ACC112 (cell line): ENCODE results near the gene VPS37B.

ENCODE experiments used
- H2AFZ ChIP-seq: fragments of 200-600 bp; sonication (generic); one replicate; pipeline ENCODE4 v1.6.0; 2017; ENCODE audit warnings: antibody characterized with exemption, low read length; ENCODE audit not compliant: unreplicated experiment
- H3K27ac ChIP-seq: fragments of 200-600 bp; sonication (generic); 2 replicates; pipeline ENCODE4 v1.5.1; 2014; ENCODE audit warnings: low read depth, mild to moderate bottlenecking, antibody characterized with exemption, low read length, moderate library complexity
- H3K27me3 ChIP-seq: fragments of 200-600 bp; sonication (generic); 2 replicates; pipeline ENCODE4 v1.6.1; 2014; ENCODE audit warnings: mild to moderate bottlenecking, antibody characterized with exemption, low read length, moderate library complexity, mixed read lengths; ENCODE audit not compliant: insufficient read depth
- H3K36me3 ChIP-seq: fragments of 200-600 bp; sonication (generic); 2 replicates; pipeline ENCODE4 v1.6.1; 2016; ENCODE audit warnings: mild to moderate bottlenecking, antibody characterized with exemption, low read length, moderate library complexity, mixed read lengths; ENCODE audit not compliant: insufficient read depth
- H3K4me1 ChIP-seq: fragments of 200-600 bp; sonication (generic); one replicate; pipeline ENCODE4 v1.6.1; 2016; ENCODE audit warnings: low read length, mixed read lengths; ENCODE audit not compliant: insufficient read depth, unreplicated experiment, control insufficient read depth
- H3K4me3 ChIP-seq: fragments of 200-600 bp; sonication (generic); 2 replicates; pipeline ENCODE4 v1.5.1; 2014; ENCODE audit warnings: mild to moderate bottlenecking, low read depth, low read length
- H3K79me2 ChIP-seq: fragments of 200-600 bp; sonication (generic); one replicate; pipeline ENCODE4 v1.6.0; 2016; ENCODE audit warnings: low read length; ENCODE audit not compliant: control insufficient read depth, unreplicated experiment, insufficient read depth

VPS37B gene

DNA sequence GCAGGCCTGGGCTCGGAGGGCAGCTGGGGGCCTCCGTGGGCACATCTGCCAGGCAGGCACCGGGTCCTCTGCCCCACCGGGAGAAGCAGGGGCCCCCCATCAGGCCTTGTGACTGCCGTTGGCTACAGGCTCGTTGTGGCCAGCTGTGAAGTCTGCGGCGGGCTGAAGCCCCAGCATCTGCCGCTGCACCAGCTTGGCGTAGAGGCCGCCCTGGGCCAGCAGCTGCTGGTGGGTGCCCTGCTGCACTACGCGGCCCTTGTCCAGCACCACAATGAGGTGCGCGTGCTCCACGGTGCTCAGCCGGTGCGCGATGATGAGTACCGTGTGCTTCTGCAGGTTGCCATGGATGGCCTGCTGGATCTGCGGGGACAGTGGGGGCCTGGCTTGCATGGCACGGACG is 33.9 kb upstream of the VPS37B start:
- Histone ChIP-seq H3K27ac (no peak overlapping the region), H3K4me1 (no peaks in the 10 kb centered on the region), H2AFZ (no peak overlapping the region), H3K79me2 (no peaks in the 10 kb centered on the region), H3K4me3 (no peak overlapping the region), H3K36me3 (no peaks in the 10 kb centered on the region), H3K27me3 (no peaks in the 10 kb centered on the region)

DNA sequence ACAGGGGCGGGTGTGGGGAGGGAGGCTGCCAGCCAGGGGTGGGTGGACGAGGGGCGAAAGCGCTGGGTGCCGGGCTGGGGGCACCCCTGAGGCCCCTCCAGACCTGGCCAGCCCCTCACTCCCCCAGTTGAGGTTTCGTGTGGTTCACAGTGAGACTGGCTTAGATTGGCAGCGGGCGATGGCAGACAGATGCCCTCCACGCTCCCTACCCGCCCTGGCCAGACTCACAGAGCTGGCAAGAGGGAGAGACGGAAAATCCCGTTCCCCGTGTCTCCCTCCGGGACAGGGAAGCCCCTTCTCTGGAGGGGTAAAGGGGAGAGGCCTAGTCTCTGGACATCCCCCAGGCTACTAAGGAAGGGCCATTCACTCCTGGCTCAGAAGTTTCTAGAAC is 33.2 kb upstream of the VPS37B start:
- Histone ChIP-seq H3K27me3 (no peaks in the 10 kb centered on the region), H3K79me2 (no peaks in the 10 kb centered on the region), H2AFZ (no peak overlapping the region), H3K36me3 (no peaks in the 10 kb centered on the region), H3K4me3 (no peak overlapping the region), H3K4me1 (no peaks in the 10 kb centered on the region), H3K27ac (no peak overlapping the region)

DNA sequence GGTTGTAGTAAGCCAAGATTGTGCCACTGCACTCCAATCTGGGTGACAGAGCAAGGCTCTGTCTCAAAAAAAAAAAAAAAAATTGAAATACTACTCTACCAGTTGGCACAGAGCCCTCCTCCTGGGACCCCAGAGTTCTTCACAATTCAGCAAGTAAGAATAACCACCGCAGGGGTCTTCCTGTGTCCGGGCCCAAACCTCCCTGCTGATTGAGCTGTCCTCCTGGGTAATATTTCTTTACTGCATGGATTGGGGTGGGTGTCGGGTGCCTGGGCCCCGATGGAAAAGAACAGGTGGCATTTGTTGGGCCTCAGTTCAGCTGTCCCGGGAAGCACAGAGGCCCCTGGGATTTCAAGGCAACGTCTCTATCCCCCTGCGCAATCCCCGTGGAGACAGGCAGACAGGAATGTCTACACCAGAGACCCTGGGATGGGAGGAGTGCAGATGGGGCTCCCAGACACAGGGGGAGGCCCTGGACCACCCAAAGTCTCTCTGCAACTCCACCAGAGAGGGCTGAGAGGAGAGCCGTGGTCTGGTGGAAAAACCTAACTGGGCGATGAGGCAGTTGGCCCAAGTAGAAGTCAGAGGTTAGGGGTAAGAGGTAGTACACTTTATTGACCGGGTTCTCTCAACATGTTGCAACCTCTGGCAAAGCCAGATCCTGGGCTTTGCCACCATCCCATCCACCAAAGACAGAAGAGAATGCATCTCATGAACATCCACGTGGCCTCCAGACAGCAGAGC is 32.7 kb upstream of the VPS37B start:
- no peak overlapping the region for H2AFZ ChIP-seq
- H3K4me1 ChIP-seq = no peaks in the 10 kb centered on the region
- H3K27ac ChIP-seq = no peak overlapping the region
- H3K27me3 ChIP-seq = no peaks in the 10 kb centered on the region
- H3K36me3 ChIP-seq = no peaks in the 10 kb centered on the region
- no peak overlapping the region for H3K4me3 ChIP-seq
- H3K79me2 ChIP-seq = no peaks in the 10 kb centered on the region

DNA sequence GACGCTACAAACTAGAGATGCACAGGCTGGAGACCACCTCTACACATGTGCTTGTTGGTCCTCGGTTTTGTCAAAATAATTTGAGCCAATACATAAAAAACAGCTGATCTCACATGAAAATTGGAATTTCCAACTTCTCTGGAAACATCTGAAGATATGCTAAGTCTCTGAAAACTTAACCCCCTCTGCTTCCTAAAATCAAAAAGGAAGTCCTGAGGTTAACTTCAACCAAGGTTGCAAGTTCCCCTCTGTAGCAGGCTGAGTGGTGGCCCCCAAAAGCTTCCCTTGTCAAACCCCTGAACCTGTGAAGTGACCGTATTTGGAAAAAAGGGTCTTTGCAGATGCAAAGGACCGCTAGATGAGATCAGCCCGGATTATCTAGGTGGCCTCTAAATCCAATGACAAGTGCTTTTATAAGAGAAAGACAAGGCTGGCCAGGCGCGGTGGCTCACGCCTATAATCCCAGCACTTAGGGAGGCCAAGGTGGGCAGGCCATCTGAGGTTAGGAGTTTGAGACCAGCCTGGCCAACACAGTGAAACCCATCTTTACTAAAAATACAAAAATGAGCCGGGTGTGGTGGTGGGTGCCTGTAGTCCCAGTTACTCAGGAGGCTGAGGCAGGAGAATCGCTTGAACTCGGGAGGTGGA is 32.0 kb upstream of the VPS37B start:
- no peaks in the 10 kb centered on the region for H3K27me3 ChIP-seq
- H3K79me2 ChIP-seq = no peaks in the 10 kb centered on the region
- no peaks in the 10 kb centered on the region for H3K4me1 ChIP-seq
- no peak overlapping the region for H3K27ac ChIP-seq
- H2AFZ ChIP-seq = no peak overlapping the region
- H3K36me3 ChIP-seq = no peaks in the 10 kb centered on the region
- no peak overlapping the region for H3K4me3 ChIP-seq

DNA sequence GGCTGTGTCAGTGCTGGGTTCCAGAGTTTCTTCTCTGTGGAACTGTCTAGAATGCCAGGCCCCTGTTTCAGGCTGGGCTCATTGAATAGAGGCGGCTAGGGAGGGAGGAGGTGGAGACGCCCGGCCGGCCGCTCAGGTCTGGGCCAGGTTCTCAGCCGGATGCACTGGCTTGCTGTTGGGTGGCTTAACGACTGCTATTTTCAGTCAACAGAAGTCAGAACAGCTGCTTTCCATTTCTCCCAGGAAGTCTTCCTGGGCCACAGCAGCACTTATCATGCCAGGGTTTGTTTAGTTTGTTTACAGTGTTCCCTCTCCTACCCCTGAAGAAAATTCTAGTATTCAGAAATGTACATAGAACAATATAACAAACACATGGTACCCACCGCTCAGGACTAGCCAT is 26.0 kb upstream of the VPS37B start:
- Histone ChIP-seq H3K27me3 (no peaks in the 10 kb centered on the region), H3K27ac (no peak overlapping the region), H3K4me3 (no peak overlapping the region), H3K4me1 (peaks cover 5% of the 10 kb centered on the region), H3K79me2 (no peaks in the 10 kb centered on the region), H2AFZ (no peak overlapping the region), H3K36me3 (no peaks in the 10 kb centered on the region)

DNA sequence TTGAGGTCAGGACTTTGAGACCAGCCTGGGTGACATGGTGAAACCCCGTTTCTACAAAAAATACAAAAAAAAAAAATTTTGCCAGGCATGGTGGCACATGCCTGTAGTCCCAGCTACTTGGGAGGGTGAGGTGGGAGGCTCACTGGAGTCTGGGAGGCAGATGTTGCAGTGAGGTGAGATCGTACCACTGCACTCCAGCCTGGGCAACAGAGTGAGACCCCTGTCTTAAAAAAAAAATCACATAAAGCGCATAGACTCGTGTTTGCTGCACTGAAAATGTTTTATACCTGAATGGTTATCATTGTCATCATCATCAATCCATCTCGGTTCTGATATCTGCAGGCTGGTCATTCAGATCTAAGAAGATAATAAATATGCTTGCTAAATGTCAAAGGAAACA is 24.8 kb upstream of the VPS37B start:
- H3K4me1 ChIP-seq = peaks cover 12% of the 10 kb centered on the region
- H3K27ac ChIP-seq = no peak overlapping the region
- no peaks in the 10 kb centered on the region for H3K27me3 ChIP-seq
- H3K4me3 ChIP-seq = no peak overlapping the region
- no peaks in the 10 kb centered on the region for H3K36me3 ChIP-seq
- no peak overlapping the region for H2AFZ ChIP-seq
- no peaks in the 10 kb centered on the region for H3K79me2 ChIP-seq

DNA sequence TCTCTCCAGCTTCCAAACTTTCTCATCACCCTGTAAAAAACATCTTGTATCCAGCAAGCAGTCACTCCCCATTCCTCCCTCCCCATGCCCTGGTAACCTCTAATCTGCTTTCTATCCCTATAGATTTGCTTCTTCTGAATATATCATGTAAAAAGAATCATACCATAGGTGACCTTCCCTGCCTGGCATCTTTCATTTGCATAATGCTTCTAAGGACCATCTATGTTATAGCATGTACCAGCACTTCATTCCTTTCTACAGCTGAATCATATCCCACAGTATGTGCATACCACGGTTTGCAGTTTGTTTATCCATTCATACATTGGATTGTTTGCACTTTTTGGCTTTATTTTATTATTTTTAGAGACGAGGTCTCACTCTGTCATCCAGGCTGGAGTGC is 22.9 kb upstream of the VPS37B start:
- Histone ChIP-seq H3K36me3 (no peaks in the 10 kb centered on the region), H2AFZ (no peak overlapping the region), H3K4me1 (peaks cover 12% of the 10 kb centered on the region), H3K79me2 (no peaks in the 10 kb centered on the region), H3K27me3 (no peaks in the 10 kb centered on the region), H3K27ac (no peak overlapping the region), H3K4me3 (no peak overlapping the region)

DNA sequence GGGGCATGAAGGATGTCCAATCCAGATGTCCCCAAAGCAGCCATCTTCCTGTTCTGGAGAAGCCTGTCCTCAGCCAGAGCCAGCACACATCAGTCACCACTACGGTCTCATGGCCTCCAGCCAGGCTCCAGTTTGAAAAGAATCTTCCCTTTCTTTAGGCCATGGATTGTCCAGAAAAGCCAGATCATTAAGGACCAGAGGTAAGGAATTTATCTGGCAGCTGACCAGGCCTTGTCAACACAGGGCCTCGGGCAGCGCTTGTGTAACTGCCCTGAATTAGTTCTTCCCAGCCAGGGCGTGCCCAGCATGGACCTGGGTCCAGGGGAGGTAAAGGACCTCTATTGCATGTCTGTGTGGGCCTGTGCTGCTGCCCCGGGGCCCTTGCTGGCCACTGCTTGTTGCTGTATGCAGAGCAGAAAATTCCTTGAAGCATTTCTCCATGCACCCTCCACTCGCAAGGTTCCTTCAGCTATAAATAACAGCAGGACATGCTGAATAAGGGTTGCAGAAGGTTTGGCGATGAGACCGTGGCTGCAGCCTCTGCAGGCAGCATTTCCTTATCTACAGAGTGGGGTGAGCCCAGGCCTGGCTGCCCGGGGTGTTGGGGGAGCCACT is 21.7 kb upstream of the VPS37B start:
- Histone ChIP-seq H3K27ac (no peak overlapping the region), H3K4me3 (no peak overlapping the region), H3K4me1 (peaks cover 12% of the 10 kb centered on the region), H3K27me3 (no peaks in the 10 kb centered on the region), H3K79me2 (no peaks in the 10 kb centered on the region), H2AFZ (no peak overlapping the region), H3K36me3 (no peaks in the 10 kb centered on the region)

DNA sequence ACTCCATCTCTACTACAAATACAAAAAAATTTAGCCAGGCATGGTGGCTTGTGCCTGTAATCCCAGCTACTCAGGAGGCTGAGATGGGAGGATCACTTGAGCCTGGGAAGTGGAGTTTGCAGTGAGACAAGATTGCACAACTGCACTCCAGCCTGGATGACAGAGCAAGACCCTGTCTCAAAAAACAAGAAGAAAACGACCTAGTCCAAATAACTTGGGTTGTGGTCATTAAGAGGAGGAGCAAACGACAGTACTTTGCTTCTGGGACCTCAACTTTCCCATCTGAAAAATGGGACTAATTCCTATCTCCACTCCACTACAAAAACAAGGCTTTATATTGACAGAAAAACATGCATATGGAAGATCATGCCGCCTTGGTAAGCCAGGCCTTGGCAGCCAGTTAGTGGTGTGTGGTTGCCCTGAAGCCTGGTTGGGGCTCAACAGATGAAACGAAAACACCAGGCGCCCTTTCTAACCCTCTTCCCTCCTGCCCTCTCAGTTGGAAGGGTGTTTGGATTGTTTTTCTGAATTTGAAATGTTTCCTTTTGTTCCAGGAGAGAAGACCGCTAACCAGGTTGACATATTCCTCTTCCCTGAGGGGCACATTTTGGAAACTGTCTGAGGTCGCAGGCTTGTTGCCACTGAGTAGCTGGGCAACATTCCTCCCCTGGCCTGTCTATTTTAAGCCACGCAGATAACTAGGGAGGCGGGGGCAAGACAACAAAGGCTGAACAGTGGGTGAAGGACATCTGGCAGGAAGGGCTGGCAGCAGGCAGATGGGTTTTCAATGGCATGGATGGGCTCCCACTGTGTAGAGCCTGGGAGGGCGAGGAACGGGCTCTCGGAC is 13.7 kb upstream of the VPS37B start:
- H3K27me3 ChIP-seq = no peaks in the 10 kb centered on the region
- H3K79me2 ChIP-seq = no peaks in the 10 kb centered on the region
- H3K27ac ChIP-seq = no peak overlapping the region
- H3K4me3 ChIP-seq = no peak overlapping the region
- no peak overlapping the region for H2AFZ ChIP-seq
- no peaks in the 10 kb centered on the region for H3K36me3 ChIP-seq
- H3K4me1 ChIP-seq = no peaks in the 10 kb centered on the region

DNA sequence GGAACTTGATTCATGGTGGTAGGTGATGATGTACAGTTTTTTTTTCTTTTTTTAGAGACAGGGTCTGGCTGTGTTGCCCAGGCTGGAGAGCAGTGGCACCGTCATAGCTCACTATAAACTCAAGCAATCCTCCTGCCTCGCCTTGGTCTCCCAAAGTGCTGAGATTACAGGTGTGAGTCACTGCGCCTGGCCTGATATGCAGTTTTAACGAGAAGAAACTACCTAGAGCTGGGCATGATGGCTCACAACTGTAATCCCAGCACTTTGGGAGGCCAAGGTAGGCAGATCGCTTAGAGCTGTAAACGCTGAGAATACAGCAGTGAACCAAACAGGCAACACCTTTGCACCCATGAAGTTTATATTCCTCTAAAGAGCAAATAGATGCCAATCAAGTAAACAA is 13.0 kb upstream of the VPS37B start:
- Histone ChIP-seq H3K27ac (no peak overlapping the region), H3K4me1 (no peaks in the 10 kb centered on the region), H3K27me3 (no peaks in the 10 kb centered on the region), H3K36me3 (no peaks in the 10 kb centered on the region), H3K4me3 (no peak overlapping the region), H2AFZ (no peak overlapping the region), H3K79me2 (no peaks in the 10 kb centered on the region)
